Stimulated activated CD8-positive, alpha-beta memory T cell treated with anti-CD3 and anti-CD28 coated beads, Interleukin-12 subunit alpha, Interleukin-12 subunit beta, amount 100 ng/mL, for 24 hours (primary cell): ENCODE data around the gene IL1RAP.

ENCODE experiments used
- DNase-seq: peaks from one replicate; pipeline ENCODE4 v3.0.0-alpha.2; 2020; ENCODE audit errors: extremely low read depth

IL1RAP gene

DNA sequence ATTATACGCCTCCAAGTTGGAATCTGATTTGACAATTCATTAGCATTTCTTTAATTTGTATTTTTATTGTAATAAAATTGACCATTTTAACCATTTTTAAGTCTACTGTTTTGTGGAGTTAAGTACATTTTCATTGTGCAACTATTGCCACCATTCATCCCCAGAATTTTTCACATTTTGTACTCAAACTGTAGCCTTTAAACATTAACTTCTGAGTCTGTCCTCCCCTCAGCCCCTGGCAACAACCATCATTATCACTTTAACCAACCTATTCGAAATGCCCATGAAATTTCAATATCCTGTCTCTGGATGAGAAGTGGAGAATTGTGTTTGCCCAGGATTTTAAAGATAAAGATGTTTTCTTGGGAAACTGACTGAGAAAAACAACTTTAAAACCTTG lies 27.7 kb downstream of the IL1RAP start:
- no peak for DNase-seq

DNA sequence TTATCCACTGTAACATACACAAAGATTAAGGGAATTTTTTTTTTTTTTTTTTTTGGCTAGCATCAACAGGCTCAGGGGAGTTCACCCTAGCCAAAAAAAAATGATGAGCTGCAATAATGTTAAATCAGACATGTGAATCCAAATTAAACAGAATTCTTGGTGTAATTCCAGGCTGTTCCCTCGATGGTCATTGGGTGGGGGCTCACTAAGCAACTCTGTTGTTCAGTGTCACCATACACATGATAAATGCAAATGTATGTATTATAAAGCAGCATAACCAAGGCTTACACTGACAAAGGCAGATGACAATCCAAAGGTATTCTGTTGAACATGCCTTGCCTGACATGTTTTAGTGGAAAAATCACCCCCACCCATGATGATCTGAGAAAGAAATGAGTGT lies 29.0 kb downstream of the IL1RAP start:
- DNase-seq: no peak

DNA sequence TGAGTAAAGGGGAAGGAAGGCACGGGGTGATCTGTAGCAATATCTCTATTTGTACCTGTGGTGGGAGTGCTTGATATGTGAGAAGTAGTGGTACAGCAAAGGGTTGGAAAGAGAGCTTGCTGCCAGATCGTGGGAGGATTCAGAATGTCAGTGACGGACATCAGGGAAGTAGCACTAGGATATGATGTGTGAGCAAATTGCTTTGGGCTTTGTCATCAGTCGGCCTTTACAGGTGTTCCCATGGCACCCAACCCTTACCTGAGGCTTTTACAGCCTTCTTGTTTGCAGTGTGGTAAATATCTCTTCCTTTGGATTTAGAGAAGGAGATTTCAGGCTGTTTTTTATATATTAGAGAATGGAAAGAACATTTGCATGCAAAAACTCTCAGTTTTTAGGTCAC lies 29.8 kb downstream of the IL1RAP start:
- DNase-seq: no peak

DNA sequence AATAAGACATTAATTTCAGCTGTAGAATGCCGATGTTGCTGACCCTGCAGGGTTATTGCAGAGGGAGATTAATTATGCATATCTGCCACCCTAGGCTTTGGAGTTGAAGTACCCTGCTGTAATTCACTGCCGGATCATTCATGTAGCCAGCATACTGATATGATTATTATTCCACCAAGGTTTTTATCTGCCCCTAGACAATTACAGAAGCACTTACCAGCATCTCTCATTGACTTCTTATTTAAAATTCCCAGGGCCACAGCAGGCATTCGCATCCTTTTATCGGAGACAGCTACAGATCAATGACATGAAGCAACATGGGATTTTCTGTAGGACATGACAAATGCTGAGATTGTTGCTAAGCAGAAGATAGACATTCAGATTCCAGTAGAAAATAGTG lies 31.3 kb downstream of the IL1RAP start:
- no peak for DNase-seq

DNA sequence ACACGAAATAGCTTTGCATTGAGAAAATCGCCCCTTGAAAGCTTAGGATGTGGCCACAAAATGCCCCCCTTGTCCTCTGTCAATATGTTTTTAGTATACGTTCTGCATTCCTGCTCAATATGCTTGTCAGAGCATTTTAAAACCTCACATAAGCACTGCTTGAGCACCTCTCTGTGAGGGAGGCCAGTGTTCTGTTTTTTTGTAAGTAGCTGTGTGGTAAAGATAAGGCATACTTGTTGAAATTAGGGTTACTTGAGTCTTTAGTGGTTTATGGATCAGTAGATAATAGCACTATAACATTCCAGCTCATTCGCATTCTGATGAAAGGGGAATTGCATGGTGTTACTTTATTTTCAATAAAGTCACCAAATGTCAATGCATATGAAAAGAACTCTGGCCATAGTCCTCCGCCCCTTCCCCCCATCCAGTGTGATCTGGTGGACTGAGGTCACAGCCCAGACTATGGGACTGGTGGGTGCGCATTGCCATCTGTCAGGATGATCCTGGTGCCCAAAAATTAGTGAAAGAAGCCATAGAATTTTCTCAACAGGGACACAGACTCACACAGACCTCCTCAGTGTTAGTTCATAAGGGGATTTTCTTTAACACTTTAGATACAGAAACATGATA lies 33.1 kb downstream of the IL1RAP start:
- DNase-seq: no peak

DNA sequence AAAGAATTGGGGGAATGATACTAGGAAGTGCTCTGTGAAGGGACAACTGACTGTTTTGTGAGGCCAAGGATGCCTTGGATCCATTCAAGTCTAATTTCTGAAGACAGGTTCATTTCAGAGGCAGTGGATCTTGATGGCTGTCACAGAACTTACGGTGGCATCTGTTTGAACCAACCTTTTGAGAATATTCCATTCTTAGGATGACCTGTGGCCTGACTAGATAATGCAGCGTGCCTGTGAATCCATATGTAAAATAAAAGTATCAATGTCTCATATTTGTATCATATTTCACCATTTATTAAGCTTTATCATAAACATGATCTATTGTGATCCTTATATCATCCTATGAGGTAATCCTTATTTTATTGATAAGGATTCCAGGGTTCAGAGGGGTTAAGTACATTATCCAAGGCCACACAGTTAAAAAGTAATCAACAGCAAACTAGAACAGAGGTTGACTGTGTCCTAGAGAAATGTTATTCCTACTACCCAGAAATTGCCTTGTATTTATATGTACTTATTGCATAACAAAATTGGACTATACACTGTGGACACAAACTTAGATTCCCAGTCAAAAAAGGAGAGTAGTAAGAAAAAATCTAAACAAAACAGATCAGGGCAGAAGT lies 34.3 kb downstream of the IL1RAP start:
- no peak for DNase-seq

DNA sequence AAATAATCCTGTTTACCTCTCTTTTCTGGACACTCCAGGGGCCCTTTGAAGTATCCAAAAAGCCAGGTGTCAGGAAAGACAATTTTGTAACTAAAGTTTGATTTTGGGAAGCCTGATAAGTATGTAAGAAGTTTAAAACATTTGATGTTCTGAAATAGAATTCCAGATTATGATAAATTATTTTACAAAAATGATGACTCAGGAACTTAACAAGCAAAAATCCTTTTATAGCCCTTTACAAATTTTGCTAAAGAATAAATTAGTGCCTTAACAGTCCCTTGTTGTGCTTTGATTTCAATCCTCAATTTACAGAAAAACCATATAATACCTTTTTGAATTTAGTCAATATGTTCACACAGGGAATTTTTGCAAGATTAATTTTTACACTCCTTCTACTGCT lies 38.1 kb downstream of the IL1RAP start:
- DNase-seq: no peak

DNA sequence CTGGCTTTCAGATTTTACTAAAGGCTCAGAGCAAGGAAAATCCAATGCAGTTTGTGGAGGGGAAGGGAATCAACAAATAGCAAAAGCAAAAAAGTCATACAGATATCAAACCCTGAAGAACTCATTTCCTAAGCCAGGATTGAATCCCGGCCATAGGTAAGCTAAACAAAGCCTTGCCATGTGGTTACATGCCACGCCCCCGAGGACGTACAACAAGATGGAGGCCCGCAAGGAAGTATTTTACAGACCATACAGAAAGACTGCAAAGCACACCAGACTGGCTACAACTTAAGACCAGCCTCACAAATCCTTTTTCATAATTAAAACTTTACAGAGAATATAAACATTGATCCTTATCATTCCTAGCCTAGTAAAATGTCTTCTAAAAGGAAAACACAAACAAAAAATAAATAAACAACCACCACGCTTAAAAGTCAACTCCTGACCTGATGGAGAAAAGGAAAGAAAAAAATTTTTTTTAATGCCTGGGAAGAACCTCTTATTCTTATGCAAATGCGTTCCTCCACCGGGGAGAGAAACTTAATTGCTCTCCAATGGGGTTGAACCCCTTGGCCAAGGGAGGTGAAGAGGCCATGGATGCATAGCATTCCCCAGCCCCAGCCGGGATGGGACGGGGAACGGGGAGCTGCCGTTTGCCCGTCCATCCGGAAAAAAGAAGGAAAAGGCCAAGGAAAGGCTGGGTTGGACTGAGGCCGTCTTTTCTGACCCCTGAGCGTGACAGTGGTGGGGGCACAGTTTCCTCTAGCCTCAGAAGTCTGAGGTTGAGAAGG lies 39.3 kb downstream of the IL1RAP start:
- DNase-seq: no peak

DNA sequence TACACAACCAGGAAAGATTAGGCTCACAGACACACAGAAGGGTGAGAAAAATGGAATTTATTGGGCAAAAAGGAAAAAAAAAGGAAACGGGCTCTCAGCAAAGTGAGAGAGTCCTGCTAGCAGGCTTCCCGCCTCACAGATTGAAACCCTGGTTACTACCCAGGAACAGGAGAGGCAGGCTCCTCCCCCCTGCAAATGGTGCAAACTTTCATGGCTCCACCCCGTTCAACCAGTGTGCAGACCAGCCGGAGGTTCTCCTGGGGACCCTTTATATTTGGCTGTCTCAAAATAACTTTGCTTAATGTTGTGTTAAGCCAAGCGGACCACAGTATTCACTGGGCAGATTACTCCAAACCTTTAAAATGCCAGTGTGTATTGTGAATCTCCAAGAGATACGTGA lies 40.3 kb downstream of the IL1RAP start:
- DNase-seq: no peak

DNA sequence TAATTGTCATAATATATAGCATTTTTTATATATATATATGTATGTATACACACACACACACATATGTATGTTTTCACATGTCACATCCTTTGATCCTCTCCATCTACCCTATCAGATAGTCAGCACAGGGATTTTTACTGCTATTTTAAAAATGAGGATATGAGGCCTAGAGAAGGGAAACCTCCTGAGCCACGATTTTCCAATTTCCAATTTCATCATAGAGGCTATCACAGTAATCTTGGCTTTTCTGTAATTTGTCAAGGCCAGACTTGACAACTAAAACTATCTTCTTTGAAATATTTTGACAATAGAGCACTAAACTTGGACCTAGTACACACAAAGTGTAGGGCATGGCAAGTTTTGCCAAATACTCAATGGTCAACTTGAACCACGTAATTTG lies 42.5 kb downstream of the IL1RAP start:
- no peak for DNase-seq

DNA sequence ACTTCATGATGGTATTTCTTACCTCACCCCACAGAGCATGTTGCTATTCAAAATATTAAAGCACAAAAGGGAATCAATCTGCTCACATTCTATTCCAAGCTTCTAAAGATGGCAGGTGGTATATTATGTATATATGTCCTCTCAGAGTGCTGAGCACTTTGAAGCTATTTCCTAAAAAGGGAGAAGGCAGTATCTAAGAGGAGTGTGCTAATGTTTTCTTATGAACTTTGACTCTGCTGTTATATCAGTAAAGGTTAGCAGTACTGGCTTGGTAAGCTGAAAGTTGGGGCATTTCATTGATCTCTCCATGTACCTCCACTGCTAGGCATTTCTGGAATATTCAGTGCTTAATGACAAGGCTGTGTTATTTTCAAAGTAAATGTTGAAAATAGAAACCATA lies 43.4 kb downstream of the IL1RAP start:
- no peak for DNase-seq

DNA sequence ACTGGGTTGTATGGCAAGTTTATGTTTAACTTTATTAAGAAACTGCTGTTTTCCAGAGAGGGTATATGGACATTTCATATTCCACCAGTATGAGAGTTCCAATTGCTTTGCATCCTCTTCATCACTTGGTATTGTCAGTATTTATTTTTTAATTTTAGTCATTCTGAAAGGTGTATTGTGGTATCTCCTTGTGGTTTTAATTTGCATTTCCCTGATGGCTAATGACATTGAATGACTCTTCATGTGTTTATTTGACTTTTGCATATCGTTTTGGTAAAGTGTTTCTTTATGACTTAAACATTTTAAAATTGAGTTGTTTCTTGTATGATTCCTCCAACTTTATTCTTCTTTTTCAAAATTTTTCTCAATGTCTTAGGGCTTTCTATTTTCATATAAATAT lies 44.4 kb downstream of the IL1RAP start:
- DNase-seq: no peak

DNA sequence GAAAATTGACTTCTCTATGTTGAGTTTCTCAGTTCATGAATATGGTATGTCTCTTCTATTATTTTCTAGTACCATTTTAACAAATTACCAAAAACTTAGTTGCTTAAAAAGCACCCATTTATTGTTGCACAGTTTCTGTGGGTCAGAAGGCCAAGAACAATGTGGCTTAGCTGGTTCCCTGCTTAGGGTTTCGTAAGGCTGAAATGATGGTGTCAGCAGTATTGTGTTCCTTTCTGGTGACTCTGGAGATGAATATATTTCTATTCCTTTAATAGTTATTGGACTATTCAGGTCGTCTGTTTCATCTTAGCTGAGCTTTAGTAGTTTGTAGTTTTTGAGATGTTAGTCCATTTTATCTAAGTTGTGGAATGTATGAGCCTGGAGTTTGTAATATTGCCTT lies 44.9 kb downstream of the IL1RAP start:
- DNase-seq: no peak

DNA sequence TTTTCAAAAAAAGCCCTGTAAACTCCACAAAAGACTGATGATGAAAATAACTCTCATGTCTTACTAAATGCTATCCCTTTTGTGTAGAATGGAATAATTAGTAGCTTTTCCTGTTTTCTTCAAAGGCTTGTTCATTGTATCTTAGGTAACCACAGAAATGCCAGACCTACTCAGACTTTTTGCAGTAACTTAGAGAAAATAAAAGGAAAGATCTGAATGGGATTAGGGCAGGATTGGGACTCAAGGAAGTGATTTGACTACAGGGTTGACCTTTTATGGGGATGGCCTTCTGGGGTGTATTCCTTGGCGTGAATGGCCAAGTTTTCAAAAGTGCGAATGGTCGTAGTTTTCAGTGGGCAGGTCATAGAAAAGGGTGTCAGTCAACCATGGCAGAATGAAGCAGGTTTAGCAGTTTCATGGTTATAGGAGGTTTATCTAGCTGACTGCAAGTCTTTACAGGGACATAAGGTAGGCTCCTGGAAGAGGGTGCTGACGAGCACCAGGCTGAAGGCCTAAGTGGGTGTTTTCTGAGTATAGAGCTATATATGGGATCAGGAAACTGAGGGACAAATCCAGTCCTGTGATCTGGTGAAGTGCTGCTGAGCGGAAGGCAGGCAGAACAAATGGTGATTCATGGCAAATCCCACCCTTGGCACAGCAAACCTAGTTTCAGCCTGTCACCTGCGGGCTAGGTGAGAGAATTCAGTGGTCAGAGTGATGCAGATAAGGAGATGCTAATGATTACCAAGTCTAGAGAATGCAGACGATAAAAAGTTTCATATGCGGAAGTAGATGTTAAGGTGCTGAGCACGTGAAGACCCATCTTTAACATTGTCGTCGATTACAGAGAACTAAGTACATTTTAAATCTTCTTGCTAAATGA lies 46.4 kb downstream of the IL1RAP start:
- no peak for DNase-seq

DNA sequence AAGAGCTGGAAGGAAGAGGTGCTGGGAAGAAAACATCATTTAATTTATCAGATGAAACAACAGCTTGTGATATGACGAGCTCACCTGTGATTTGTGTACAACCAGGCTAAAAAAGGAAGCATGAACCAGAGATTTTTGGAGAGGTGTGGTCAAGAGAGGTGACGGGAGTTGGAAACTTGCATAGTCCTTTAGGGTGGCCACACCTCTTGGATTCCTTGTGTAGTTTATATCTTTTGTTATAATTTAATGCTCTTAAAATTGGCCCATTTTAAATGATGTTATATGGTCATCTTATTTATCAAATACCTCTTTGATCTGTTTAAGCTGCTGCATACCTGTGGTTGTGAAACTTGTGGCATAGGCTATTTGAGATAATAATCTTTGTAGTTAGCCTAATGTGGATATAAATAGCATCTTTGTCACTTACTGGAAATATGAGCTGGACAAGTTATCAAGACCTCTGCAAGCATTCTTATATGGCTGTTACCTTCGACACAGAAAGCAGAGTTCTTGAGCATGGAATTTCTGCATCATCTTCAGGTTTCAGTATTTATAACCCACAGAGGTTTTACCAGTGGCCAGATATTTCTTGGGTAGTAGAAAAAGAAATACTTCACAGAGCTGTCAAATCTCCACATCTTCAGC lies 49.1 kb downstream of the IL1RAP start:
- no peak for DNase-seq

DNA sequence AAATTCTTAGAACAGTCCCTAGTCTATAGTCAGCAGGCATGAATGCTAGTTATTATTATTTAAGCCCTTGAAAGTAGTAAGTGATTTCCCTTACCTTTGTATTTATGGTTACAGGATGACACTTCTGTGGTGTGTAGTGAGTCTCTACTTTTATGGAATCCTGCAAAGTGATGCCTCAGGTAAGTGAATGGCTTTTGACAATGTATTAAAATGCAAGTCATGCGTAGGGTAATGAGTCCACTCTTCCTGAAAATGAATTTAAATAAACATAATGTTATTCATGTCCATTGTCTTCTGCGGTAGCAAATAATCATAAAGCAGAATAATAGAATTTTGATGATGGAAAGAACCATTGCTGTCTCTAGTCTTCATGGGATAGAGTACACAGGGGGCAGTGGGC lies 50.3 kb downstream of the IL1RAP start:
- DNase-seq: no peak

DNA sequence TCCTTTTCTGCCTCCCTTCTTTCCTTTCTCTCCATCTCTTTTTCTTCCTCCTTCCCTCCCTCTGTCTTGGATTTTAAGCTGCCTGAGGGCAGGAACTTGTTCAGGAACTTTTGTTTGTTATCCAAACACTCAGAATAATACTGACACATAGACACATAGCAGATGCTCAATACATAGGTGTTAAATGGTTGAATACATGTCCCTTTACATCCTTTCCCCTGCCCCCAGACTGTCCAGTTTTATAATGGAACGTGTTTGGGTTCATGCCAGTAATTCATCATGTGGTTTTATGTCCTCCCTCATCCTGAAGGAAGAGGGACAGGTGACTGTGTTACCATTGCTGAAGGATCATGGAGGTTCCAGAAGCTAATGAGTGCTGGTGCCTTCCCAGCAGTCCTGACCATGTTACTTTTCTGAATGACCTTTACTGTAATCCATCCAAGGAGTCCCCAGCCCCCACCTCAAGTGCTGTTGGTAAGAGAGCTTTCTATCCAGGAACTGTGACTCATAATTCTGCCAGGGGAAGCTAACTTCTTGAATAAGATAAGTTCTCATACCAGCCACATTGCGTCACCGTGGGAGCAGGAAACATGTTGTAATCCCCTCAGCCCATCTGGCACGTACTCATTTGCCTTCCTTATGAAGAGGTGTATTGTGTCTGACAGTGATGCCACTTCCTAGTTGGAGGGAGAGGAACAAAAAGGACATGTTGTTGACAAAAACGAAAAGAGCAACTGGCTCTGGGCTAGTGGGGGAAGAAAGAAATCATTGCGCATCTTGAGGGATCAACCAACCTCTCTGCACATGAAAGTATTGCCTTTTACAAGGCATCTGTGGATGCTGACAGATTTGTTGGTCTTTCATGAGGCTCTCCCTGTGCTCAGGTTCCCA lies 52.4 kb downstream of the IL1RAP start:
- peak; percentile 48 for DNase-seq

DNA sequence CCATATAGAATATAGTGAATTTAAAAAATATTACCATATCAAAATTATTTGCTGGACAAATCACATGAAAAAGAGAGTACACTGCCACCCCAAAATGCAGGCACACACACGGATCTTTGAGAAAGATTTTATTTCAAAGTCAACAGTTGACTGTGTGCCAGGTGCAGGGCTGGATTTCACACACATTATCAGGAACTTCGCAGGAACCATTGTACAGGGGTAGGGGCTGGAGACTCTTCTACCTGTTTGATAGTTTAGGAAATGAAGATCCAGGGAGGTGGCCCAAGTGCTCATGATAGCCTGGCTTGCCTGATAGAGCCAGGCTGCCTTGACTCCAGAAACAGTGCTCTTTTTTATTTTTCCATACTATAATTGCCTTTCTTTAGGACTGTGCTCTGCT lies 54.2 kb downstream of the IL1RAP start:
- no peak for DNase-seq

DNA sequence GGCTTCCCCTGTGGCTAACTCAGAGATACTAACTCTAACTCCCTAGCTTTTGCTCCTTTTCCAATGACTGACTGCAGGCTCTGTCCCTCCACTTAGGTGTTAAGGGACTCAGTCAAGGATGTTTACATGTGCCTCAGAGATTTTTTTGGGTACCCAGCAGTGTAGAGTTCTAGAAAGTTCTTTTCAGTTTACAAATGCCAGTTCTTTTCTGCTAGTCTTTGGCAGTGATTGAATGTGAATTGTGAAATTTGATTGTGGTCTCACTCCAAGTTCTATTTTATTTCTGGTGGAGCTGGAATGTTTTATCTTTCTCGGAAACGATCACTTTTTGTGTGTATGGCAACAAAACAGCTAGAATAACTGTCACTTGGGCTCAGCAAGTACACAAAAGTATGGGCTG lies 60.6 kb downstream of the IL1RAP start:
- no peak for DNase-seq

DNA sequence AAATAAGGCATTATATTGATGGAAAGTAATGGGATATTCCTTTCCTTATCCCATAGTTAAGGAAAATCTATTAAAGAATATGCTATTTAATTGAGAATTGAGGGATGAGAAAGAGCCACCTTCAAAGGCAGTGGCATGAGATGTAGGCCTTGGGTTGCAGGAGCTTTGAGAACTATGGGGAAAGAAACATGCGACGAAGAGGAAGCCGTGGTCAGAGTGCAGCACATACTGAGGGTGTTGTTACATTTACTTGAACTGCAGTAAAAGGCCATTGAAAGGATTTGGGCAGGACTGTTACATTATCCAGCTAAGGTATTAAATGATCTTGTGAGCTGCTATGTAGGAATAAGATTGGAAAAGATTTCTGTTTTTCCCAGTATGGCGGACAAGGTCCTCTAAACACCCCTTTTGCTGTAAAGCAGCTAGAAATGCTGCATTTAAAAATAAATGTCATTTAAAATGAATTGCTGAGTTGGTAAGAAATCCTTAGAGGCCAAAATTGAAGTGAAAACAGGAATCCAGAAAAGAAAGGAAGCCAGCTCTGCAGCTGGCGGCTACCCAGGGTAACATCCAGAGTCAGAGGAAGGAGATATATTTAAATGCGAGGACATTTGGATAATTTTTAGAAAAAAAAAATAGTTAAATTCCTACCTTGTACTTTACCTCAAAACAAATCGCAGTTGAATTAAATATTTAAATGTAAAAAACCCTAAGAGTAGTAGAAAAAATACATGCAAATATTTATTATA lies 61.7 kb downstream of the IL1RAP start:
- DNase-seq: no peak
